Activated CD4-positive, CD25-positive, alpha-beta regulatory T cell treated with anti-CD3 and anti-CD28 coated beads, Interleukin-2, amount 50 U/mL, for 24 hours (primary cell): ENCODE measurements around the gene DLG2.

ENCODE experiments used
- ATAC-seq, 2 donors: fragments of 150-1000 bp; cut with Tn5 transposase; one replicate each; pipeline ENCODE4 v1.10.0; 2021; ENCODE audit warnings: mild to moderate bottlenecking in 1 of 2, moderate library complexity in 1 of 2

DLG2 gene

DNA sequence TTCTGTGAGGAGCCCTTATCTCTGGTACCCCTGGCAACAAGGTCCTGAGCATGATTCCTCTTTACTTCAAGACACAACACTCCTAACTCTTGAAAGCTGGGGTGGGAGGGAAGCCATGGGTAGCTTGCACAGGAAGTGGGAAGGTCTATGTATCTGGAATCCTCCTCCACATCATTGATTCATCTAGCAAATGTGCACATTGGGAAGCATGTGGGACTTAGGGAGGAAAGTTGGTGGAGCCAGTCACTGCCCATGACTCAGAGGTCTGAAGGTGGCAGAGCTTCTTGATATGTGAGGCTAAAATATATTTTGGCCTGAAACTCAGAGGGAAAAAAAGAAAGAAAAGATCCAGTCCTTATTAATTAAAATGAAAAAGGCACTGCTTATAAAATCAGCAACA, 1000.9 kb downstream of the DLG2 start:
- ATAC-seq, result no peak

DNA sequence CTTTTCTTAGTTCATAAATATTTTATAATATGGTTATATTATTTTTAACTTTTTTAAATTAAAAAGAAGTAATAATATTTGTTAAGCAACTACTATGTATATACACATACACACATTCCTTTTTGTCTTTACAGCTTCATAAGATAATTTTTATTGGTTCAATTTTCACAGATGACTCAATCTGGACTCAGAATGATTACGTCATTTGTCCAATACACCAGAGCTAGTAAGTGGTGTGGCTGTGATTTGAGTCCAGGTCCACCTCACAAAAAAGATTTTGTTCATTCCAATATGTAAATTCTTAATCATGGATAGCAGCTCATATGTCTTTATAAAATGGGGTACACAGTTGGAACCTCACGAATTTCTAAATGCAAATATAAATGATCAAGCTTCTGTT, 1014.5 kb downstream of the DLG2 start:
- no peak for ATAC-seq

GRCh38 chr11:84608837-84609196, 1018.3 kb downstream of the DLG2 start:
- no peak for ATAC-seq

DNA sequence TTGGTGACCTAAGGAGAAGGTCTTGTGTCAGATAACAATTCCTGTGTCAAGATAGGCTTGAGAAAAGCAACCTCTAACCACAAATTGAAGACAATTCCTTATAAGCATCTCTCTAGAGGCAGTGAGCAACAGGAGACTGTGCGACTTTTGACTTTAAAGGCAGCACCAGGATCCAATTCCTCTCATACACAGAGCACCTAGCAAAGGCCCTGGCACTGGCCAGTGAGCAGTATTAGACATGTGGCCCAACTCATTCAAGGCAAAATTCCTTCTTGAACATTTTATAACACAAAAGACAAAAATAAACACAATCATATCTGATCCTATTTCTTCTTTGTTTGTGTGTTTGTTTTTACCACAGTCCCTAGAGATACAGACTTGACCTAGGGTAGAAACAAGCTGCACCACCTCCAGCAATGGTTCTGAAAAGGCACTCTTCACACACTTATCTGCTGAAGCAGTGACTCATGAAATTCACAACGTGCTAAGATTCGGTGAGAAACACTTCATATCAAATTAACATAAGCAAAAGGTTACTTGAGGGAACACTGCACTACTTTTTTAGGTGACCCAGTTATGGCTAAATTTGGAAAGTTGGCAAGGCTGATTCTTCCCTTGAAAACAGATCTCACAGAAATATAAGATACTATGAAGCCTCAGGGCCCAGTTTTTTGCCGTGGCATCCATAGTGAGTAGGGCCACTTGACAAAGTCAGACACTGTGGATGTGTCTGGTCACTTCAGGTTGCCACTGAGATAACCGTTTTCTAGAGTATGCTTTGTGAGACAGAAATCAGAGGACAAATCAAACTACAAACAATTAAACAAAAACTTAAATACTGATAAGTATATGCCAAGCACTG, 1018.9 kb downstream of the DLG2 start:
- ATAC-seq, result no peak

- ATAC-seq, result no peak
Measured at GRCh38 chr11:84594602-84595001, 1032.5 kb downstream of the DLG2 start.

- no peak for ATAC-seq
Measured at GRCh38 chr11:84590106-84590505, 1037.0 kb downstream of the DLG2 start.

DNA sequence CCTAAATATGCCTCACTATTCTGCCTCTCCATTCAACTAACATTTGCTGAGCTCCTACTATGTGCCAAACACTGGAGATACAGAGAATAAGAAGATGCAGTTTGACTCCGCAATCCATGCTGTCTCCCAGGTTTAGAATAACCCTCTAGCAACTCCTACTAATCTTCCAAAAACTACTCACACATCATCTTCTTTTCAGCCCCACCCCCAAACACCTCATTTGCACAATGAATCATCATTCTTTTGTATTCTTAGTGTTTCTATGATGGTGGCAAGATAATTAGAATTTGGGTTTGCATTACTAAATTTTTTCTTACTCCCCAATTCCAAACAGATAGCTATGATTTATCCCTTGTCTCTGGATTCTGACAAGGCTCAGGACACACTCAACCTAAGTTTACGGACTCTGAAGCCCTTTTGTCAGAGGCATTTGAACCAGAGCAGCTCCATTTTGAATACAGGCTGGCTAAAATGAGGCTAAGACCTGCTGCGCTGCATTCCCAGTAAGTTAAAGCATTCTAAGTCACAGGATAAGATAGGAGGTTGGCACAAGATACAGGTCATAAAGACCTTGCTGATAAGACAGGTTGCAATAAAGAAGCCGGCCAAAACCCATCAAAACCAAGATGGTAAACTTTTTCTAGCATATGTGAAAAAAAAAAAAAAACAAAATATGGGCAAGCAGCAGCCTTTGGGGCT, 1038.9 kb downstream of the DLG2 start:
- ATAC-seq, result no peak

DNA sequence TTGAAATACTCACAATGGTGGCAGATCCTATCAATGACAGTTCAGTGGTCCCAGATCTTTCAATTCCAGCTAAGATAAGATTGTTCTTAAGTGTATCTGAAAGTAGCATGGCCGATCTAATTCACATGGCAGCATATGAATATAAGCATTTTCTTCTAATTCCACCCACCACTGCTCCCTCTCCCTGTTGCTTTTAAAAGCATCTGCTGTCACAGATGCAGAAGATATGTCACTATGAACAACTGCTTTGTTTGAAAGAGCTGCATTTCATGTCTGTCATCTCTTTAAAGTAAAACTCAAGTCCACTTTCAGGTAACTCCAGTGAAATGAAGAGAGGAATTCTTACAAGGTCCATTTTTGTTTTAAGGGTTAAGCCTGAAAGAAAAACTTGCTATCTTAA, 1044.0 kb downstream of the DLG2 start:
- no peak for ATAC-seq

DNA sequence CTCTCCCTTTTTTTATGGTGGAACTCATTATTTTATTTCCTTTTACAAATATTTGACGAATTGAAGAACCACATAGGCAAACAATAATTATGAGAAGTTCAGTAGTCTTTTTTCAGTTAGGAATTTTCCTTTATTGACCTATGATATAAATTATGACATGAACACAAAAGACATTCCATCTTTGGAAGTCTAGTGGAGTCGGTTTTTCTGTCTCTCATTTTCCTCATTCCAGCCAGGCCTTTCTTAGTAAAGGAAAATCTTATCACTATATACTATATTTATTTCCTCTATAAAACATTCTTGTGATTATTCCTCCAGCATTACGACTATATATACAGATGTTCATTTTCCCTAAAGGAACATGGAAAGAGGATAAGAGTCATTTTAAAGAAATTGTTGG, 1046.1 kb downstream of the DLG2 start:
- ATAC-seq, result no peak

GRCh38 chr11:84580428-84580827, 1046.7 kb downstream of the DLG2 start:
- no peak for ATAC-seq

- ATAC-seq, result no peak
Measured at GRCh38 chr11:84573868-84574267, 1053.3 kb downstream of the DLG2 start.

DNA sequence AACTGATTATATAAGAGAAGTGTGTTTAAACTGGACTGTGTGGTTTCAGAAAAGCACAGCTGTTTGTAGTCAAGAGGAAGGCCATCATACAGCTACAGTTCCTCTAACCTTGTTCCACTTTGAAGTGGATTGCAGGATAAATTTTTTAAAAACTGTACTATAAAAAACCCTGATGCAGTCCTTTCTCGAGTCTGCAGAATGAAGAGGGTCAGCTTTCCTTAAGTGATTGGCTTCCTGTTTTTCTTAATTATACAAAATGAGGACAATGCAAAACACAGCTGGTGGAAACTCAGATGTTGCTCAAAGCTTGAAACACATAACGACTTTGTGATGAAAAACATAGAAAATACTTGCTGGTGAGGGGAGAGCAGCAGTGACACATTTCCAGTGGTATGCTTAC, 1060.5 kb downstream of the DLG2 start:
- no peak for ATAC-seq

DNA sequence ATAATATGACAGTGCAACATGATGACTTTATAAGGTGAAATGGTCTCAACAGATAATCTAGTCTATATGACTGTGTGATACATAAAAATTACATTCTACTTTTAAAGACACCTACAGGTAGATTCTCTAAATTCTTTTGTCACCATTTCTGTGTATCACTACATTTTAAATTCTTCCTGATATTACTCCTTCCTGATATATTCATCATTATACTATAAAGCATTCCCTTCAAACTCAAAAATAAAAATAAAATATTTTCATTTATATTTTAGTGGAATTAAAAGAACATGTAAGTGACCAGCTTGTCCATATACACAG, 1062.3 kb downstream of the DLG2 start:
- ATAC-seq, result no peak

- no peak for ATAC-seq
Measured at GRCh38 chr11:84564180-84564866, 1062.8 kb downstream of the DLG2 start.

DNA sequence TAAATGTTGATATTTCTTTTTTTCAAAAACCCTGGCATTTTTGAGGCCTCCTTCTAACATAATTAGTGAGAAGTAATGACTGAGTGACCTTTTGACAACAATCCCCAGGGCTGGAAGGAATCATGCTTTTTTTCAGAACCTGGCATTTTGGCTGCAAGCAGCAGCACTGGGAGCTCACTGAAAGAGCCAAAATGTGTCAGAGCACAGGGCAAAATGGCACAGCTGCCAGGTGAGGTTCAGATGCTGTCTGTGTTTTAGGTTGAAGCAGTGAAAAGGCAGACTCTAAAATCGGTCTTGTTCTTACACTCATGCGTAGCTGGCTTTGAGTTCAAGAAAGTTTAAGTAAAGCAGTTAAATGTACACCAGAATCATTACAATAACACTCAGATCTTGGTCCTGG, 1063.8 kb downstream of the DLG2 start:
- ATAC-seq, result no peak

GRCh38 chr11:84560206-84560605, 1066.9 kb downstream of the DLG2 start:
- ATAC-seq, result no peak

DNA sequence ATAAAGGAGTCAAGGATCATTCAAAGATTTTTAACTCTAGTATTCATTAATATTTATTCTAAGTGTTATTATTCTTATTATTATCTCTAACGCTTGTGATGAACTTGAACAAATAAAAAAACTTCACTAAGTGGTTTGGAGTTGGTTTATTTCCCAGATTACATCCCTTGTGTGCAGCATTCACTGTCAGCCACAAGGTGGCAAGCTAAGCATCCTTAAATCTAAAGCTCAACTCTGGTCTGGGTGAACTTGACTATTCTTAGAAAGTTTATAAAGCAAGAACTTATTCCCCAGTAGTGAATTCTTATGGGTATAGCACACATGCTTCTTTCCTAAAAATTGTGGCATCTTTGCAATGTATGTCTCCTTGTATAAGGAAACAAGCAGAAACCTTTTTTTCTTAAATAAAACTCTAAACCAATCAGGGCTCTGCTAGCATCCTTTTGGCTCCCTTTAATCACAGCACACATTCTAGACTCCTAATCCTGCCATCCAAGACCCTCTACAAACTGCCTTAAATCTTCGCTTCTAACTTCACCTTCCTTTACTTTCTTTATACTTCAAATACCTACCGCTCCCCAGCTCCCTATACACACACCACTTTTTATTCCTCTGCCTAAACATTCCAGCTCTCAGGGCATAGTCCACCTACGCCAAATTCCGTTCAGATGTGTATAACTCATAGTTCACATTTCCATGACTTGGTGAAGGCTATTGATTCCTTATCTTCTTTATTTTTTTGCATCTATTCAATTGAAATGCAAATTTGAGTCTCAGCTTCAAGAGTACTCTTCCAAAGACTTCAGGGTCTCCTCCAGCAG, 1068.8 kb downstream of the DLG2 start:
- ATAC-seq, result no peak

- ATAC-seq, result no peak
Measured at GRCh38 chr11:84552791-84553190, 1074.4 kb downstream of the DLG2 start.

GRCh38 chr11:84549217-84549616, 1077.9 kb downstream of the DLG2 start:
- no peak for ATAC-seq

GRCh38 chr11:84544566-84544965, 1082.6 kb downstream of the DLG2 start:
- no peak for ATAC-seq

GRCh38 chr11:84543367-84544159, 1083.6 kb downstream of the DLG2 start:
- no peak for ATAC-seq

- no peak for ATAC-seq
Measured at GRCh38 chr11:84541731-84542340, 1085.3 kb downstream of the DLG2 start.
